ENCODE data around the gene CAMK1D. TPM values are rescaled to one million over a fixed set of nuclear protein-coding genes. Genes with fewer than 3 reads are reported as not detected.

CAMK1D gene
- total and polyA plus RNA-seq, 2 of the 8 experiments (the other 6 are each of a cell fraction or from before 2014, with no cell fraction given) = 3.5 to 10.6 TPM

DNA sequence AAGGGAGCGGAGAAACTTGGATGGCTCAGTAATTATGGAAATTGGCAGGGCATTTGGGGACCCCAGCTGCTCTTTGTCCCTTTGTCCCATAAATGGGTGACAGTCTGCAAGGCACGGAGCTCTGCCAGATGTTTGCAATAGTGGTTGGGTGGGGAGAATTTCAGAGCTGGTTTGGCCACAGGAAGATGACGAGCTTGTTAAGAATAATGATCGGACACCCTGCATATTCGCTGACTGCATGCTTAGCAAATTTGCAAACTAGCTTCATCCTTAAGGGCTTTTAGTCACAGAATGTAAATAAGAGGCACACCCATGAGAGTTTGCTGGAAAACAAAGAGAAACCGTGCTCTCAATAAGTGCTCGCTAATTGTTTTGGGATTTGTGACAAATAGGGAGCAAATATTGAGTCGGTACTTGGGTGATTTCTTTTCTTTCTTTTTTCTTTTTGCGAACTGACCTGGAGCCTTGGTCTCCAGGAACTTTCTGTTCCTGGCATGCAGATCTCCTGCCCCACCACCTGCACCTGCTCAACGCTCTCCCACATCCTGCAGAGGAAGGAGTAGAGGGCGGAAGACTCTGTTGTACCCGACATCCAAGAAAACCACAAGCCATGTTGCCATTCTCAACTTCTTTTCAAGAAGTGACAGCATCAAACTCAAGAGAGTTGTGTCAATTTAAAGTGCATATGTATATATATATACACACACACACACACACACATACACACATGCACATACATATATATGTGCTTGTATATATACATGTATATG is 238.9 kb downstream of the CAMK1D start:
- H3K79me1 ChIP-seq (ENCODE audit: low read depth, low read length) = no peaks in the 10 kb centered on the region
- no peaks in the 10 kb centered on the region for H3K23me2 ChIP-seq (ENCODE audit: low read depth, low read length)
- H3K36me3 ChIP-seq (ENCODE audit: control insufficient read depth in 2 of 4, insufficient read depth in 4 of 4, low read length in 3 of 4) = no peaks in the 10 kb centered on the region
- no peak overlapping the region for H2AFZ ChIP-seq (ENCODE audit: low read length)
- no peak overlapping the region for H3K27ac ChIP-seq (ENCODE audit: low read depth, low read length)
- H2BK120ac ChIP-seq (replicated peaks; ENCODE audit: low read depth, low read length) = no peak overlapping the region
- no peaks in the 10 kb centered on the region for H3K9me3 ChIP-seq (ENCODE audit: insufficient read depth in 2 of 2, low read depth in 1 of 2, low read length in 1 of 2)
- H3K4me3 ChIP-seq (ENCODE audit: extremely low read depth in 1 of 4, insufficient read depth in 2 of 4, low read depth in 3 of 4, low read length in 4 of 4) = no peak overlapping the region
- no peak overlapping the region for H3K56ac ChIP-seq (replicated peaks; ENCODE audit: insufficient read length, low read depth, low read length)
- no peak overlapping the region for H4K8ac ChIP-seq (ENCODE audit: extremely low read depth, insufficient read depth, low read length)
- ChIA-PET POLR2A (ENCODE audit: partially characterized antibody) (no interaction called here), CTCF (ENCODE audit: partially characterized antibody) (interaction anchor here (0.6 to 1.7 kb wide), 4 partner anchors 9 to 68 kb away, joined by 3 to 5 read pairs (median 4); no protein-coding TSS in a partner anchor)
- H2AK5ac ChIP-seq (ENCODE audit: low read depth, low read length) = no peak overlapping the region
- no peaks in the 10 kb centered on the region for H3K27me3 ChIP-seq (replicated peaks in 1 of 4; ENCODE audit: control insufficient read depth in 3 of 4, extremely low read depth in 1 of 4, insufficient read depth in 3 of 4, low read length in 3 of 4)
- no peaks in the 10 kb centered on the region for H3K79me2 ChIP-seq (ENCODE audit: control insufficient read depth in 1 of 2, insufficient read depth in 2 of 2, low read length in 2 of 2)
- H4K5ac ChIP-seq (ENCODE audit: insufficient read length, low read depth, low read length) = no peak overlapping the region
- no peak overlapping the region for H3K4ac ChIP-seq (replicated peaks; ENCODE audit: insufficient read length, low read depth, low read length)
- no peak overlapping the region for H2BK5ac ChIP-seq (ENCODE audit: low read depth, low read length)
- no peak for DNase-seq (ENCODE audit: low read depth in 1 of 2, low spot score in 2 of 2)
- no peak overlapping the region for H4K91ac ChIP-seq (replicated peaks; ENCODE audit: insufficient read length, low read length)
- 86 to 100% methylated on average over 1 to 12 of the region's 12 CpGs for WGBS, 2 experiments (ENCODE audit: extremely low coverage in 1 of 2, insufficient coverage in 1 of 2, insufficient read length in 1 of 2, insufficient replicate concordance in 2 of 2, low coverage in 1 of 2, low lambda C conversion rate in 2 of 2, missing lambda C conversion rate in 1 of 2)
- no peak overlapping the region for H2BK15ac ChIP-seq (ENCODE audit: low read length)
- no peaks in the 10 kb centered on the region for H4K20me1 ChIP-seq (replicated peaks in 1 of 2; ENCODE audit: control insufficient read depth in 1 of 2, insufficient read depth in 2 of 2, low read length in 2 of 2)
- no peak overlapping the region for H3K18ac ChIP-seq (ENCODE audit: extremely low read depth, low read length)
- H3K4me1 ChIP-seq (replicated peaks in 1 of 4; ENCODE audit: control insufficient read depth in 3 of 4, insufficient read depth in 4 of 4, low read length in 3 of 4) = no peaks in the 10 kb centered on the region
- FAIRE-seq = no peak
- H2BK20ac ChIP-seq (ENCODE audit: low read length) = no peak overlapping the region
- H3K4me2 ChIP-seq (ENCODE audit: insufficient read depth in 1 of 2, low read depth in 2 of 2, low read length in 2 of 2) = no peak overlapping the region
- H2BK12ac ChIP-seq (ENCODE audit: low read depth, low read length) = no peak overlapping the region
- no peak overlapping the region for H3K23ac ChIP-seq (ENCODE audit: insufficient read length)
- no peak for TF ChIP-seq CHD1 (IDR thresholded peaks at IDR 0.05; ENCODE audit: low read depth, low read length)
- no peak for TF ChIP-seq SP2 (IDR thresholded peaks at IDR 0.05; ENCODE audit: low read length)
- no peak for TF ChIP-seq TCF12 (IDR thresholded peaks at IDR 0.05; ENCODE audit: low read depth, low read length)
- no peak for TF ChIP-seq CTBP2 (IDR thresholded peaks at IDR 0.05; ENCODE audit: borderline replicate concordance, insufficient read depth, insufficient read length, low read length)
- TF ChIP-seq RBBP5 (IDR thresholded peaks at IDR 0.05; ENCODE audit: borderline replicate concordance, low read depth, low read length) = no peak
- TF ChIP-seq RFX5 (IDR thresholded peaks at IDR 0.05; ENCODE audit: borderline replicate concordance, low read depth, low read length) = no peak
- TF ChIP-seq TAF7 (optimal IDR thresholded peaks at IDR 0.05; ENCODE audit: borderline replicate concordance, low read depth, low read length) = no peak
- H3K14ac ChIP-seq (ENCODE audit: insufficient read length) = no peak overlapping the region
- no peak overlapping the region; a peak in 1 of 7 replicates for H3K9ac ChIP-seq (replicated peaks in 1 of 4; ENCODE audit: extremely low read depth in 1 of 4, low read depth in 3 of 4, low read length in 3 of 4)

Data from H1 (cell line).